Measurements from ENCODE around the gene ASCC3. TPM values are rescaled to one million over a fixed set of nuclear protein-coding genes. Genes with fewer than 3 reads are reported as not detected.
A peak's percentile ranks its signal among the peaks of the same experiment; 100 is the strongest.

ASCC3 gene
- total RNA-seq, 2 donors from 2014 or later: 35.7 to 56.2 TPM

GRCh38 chr6:100461917-100462705 is 419.0 kb downstream of the ASCC3 start:
- TF ChIP-seq, protein P1, sequence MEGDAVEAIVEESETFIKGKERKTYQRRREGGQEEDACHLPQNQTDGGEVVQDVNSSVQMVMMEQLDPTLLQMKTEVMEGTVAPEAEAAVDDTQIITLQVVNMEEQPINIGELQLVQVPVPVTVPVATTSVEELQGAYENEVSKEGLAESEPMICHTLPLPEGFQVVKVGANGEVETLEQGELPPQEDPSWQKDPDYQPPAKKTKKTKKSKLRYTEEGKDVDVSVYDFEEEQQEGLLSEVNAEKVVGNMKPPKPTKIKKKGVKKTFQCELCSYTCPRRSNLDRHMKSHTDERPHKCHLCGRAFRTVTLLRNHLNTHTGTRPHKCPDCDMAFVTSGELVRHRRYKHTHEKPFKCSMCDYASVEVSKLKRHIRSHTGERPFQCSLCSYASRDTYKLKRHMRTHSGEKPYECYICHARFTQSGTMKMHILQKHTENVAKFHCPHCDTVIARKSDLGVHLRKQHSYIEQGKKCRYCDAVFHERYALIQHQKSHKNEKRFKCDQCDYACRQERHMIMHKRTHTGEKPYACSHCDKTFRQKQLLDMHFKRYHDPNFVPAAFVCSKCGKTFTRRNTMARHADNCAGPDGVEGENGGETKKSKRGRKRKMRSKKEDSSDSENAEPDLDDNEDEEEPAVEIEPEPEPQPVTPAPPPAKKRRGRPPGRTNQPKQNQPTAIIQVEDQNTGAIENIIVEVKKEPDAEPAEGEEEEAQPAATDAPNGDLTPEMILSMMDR (IDR thresholded peaks at IDR 0.05): no peak
- ATAC-seq (ENCODE audit: insufficient number of reproducible peaks, low FRiP score, low read depth) (no peak), DNase-seq (ENCODE audit: low spot score) (no peak)
- Histone ChIP-seq H3K4me1 (ENCODE audit: control insufficient read depth in 1 of 2, low read depth in 2 of 2) (peaks cover 3 to 22% of the 10 kb centered on the region in 2 donors), H3K4me3 (no peak overlapping the region), H3K9me3 (no peaks in the 10 kb centered on the region), H3K27me3 (replicated peaks; ENCODE audit: insufficient read depth) (peaks cover 85% of the 10 kb centered on the region), H3K36me3 (no peaks in the 10 kb centered on the region), H3K27ac (no peak overlapping the region)

DNA sequence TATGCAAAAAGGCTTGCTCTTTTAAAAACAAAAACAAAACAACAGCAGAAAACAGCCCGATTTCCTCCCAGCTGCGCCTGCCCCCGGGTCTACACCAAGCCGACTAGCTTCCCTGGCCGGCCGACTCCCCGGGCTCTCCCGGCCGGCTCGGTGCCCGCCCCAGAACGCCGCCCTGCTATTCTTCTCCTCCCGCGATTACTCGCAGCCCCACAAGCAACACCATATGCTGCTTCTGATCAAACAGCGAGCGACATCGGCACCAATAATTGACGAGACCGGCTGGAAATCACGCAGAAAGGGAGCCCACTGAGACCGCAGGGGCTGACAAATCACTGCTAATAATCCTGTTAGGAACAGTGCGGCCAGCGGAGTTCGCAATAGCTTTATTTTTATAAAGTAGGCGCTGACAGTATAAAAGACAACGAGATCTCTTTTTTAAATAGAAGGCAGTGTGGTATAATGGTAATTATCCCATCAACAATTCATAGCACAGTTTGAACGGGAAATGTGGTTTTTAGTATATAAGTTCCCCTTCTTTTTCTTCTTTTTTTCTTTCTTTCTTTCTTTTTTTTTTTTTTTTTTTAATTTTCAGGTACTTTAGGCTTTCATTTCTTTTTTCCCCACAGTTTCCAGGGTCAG is 419.7 kb downstream of the ASCC3 start:
- DNase-seq (ENCODE audit: low spot score) (no peak), ATAC-seq (ENCODE audit: insufficient number of reproducible peaks, low FRiP score, low read depth) (no peak)
- TF ChIP-seq, protein P1 (IDR thresholded peaks at IDR 0.05): no peak
- H3K36me3 ChIP-seq: no peaks in the 10 kb centered on the region
- H3K27me3 ChIP-seq (replicated peaks; ENCODE audit: insufficient read depth): peaks cover 90% of the 10 kb centered on the region
- H3K9me3 ChIP-seq: no peaks in the 10 kb centered on the region
- H3K27ac ChIP-seq: no peak overlapping the region
- H3K4me3 ChIP-seq: no peak overlapping the region
- H3K4me1 ChIP-seq (ENCODE audit: control insufficient read depth in 1 of 2, low read depth in 2 of 2): peaks cover 3 to 22% of the 10 kb centered on the region in 2 donors

- no peak for ATAC-seq (ENCODE audit: insufficient number of reproducible peaks, low FRiP score, low read depth)
- Histone ChIP-seq H3K4me3 (no peak overlapping the region), H3K4me1 (ENCODE audit: control insufficient read depth in 1 of 2, low read depth in 2 of 2) (peaks cover 3 to 22% of the 10 kb centered on the region in 2 donors), H3K9me3 (no peaks in the 10 kb centered on the region), H3K27ac (no peak overlapping the region), H3K27me3 (replicated peaks; ENCODE audit: insufficient read depth) (peaks cover 90% of the 10 kb centered on the region), H3K36me3 (no peaks in the 10 kb centered on the region)
- DNase-seq (ENCODE audit: low spot score): no peak
- TF ChIP-seq, protein P1 (IDR thresholded peaks at IDR 0.05): peak; percentile 3
Measured at GRCh38 chr6:100460650-100461204, 420.4 kb downstream of the ASCC3 start.

- Histone ChIP-seq H3K27ac (no peak overlapping the region), H3K27me3 (replicated peaks; ENCODE audit: insufficient read depth) (peaks cover 90% of the 10 kb centered on the region), H3K4me3 (no peak overlapping the region), H3K4me1 (ENCODE audit: control insufficient read depth in 1 of 2, low read depth in 2 of 2) (peaks cover 0 to 14% of the 10 kb centered on the region in 2 donors), H3K36me3 (no peaks in the 10 kb centered on the region), H3K9me3 (no peaks in the 10 kb centered on the region)
- ATAC-seq (ENCODE audit: insufficient number of reproducible peaks, low FRiP score, low read depth): no peak
- DNase-seq (ENCODE audit: low spot score): no peak
- TF ChIP-seq, protein P1 (IDR thresholded peaks at IDR 0.05): no peak
Measured at GRCh38 chr6:100459592-100460184, 421.4 kb downstream of the ASCC3 start.

All from thoracic aorta (tissue), 2 donors.